Urinary bladder (tissue), 4 donors: ENCODE measurements around the gene CACYBP. TPM values are rescaled to one million over a fixed set of nuclear protein-coding genes. Genes with fewer than 3 reads are reported as not detected.
"Not testable (repeated sequence)": the region's sequence is repeated elsewhere in the genome, so short reads cannot be mapped to it uniquely, and the experiment has no call there.

Source experiments
- DNase-seq: peaks from one replicate; pipeline ENCODE4 v3.0.0-alpha.2; 2015; ENCODE audit errors: extremely low spot score
- H3K27ac ChIP-seq: one replicate; pipeline ENCODE4 v1.5.1; 2013; ENCODE audit warnings: low read depth, mild to moderate bottlenecking, moderate library complexity
- H3K36me3 ChIP-seq: one replicate; pipeline ENCODE4 v1.6.1; 2013; ENCODE audit warnings: mild to moderate bottlenecking, moderate library complexity; ENCODE audit not compliant: insufficient read depth
- H3K4me1 ChIP-seq: one replicate; pipeline ENCODE4 v1.6.1; 2013; ENCODE audit warnings: mild to moderate bottlenecking, moderate library complexity; ENCODE audit not compliant: insufficient read depth
- H3K4me3 ChIP-seq: one replicate; pipeline ENCODE4 v1.5.1; 2013; ENCODE audit warnings: low read depth, low read length
- WGBS: extraction: QIAGEN DNeasy Blood & Tissue Kit; methylation state at CpG from one replicate; pipeline ENCODE4 v1.1.7; 2013; 5-methylcytosine and 5-hydroxymethylcytosine counted together
- polyA plus RNA-seq: library from polyadenylated mRNA; stranded (reverse); fragments of 200-250 nt; gene quantifications from one replicate; pipeline ENCODE4 v1.2.3, GENCODE V29; 2013
- total RNA-seq: library from RNA; depleted of rRNA; stranded (reverse); fragments of >200 nt; gene quantifications from one replicate; pipeline ENCODE4 v1.2.3, GENCODE V29; 2014
- donor health status: healthy with polysubstance abuse.
- donor health status: healthy.

CACYBP gene
- total and polyA plus RNA-seq, 2 donors: 89.2 to 149 TPM

- H3K36me3 ChIP-seq: peaks cover 7% of the 10 kb centered on the region
- WGBS: 92% methylated on average over 8 of the region's 8 CpGs
- H3K4me1 ChIP-seq: no peaks in the 10 kb centered on the region
- DNase-seq: no peak
- no peak overlapping the region for H3K27ac ChIP-seq
- H3K4me3 ChIP-seq: no peak overlapping the region
Measured at GRCh38 chr1:175005085-175005783, 5.5 kb downstream of the CACYBP start.

GRCh38 chr1:175009532-175009931 is 9.8 kb downstream of the CACYBP start:
- no peak overlapping the region for H3K4me3 ChIP-seq
- peaks cover 10% of the 10 kb centered on the region for H3K36me3 ChIP-seq
- H3K4me1 ChIP-seq: no peaks in the 10 kb centered on the region
- DNase-seq: no peak
- 78% methylated on average over 10 of the region's 10 CpGs for WGBS
- H3K27ac ChIP-seq: no peak overlapping the region

GRCh38 chr1:175013445-175013844 is 13.7 kb downstream of the CACYBP start:
- Histone ChIP-seq H3K36me3 (peaks cover 9% of the 10 kb centered on the region), H3K27ac (no peak overlapping the region), H3K4me1 (no peaks in the 10 kb centered on the region), H3K4me3 (no peak overlapping the region)
- 85% methylated on average over 1 of the region's 1 CpG for WGBS
- DNase-seq: no peak

GRCh38 chr1:175015243-175015642 is 15.5 kb downstream of the CACYBP start:
- Histone ChIP-seq H3K4me3 (no peak overlapping the region), H3K36me3 (peaks cover 5% of the 10 kb centered on the region), H3K4me1 (no peaks in the 10 kb centered on the region), H3K27ac (no peak overlapping the region)
- WGBS: 81% methylated on average over 4 of the region's 4 CpGs
- no peak for DNase-seq

- no peak overlapping the region for H3K27ac ChIP-seq
- no peaks in the 10 kb centered on the region for H3K4me1 ChIP-seq
- no peak overlapping the region for H3K4me3 ChIP-seq
- DNase-seq: no peak
- peaks cover 2% of the 10 kb centered on the region for H3K36me3 ChIP-seq
- WGBS: 90% methylated on average over 3 of the region's 3 CpGs
Measured at GRCh38 chr1:175019524-175019923, 19.8 kb downstream of the CACYBP start.

- 3% methylated on average over 42 of the region's 42 CpGs for WGBS
- Histone ChIP-seq H3K4me3 (peak within 1 kb of the TSS; percentile 77), H3K27ac (peak within 1 kb of the TSS; percentile 68), H3K36me3 (no peaks in the 10 kb centered on the region), H3K4me1 (no peaks in the 10 kb centered on the region)
- DNase-seq: peak; percentile 94
Measured at GRCh38 chr1:175023043-175023921, 23.5 kb downstream of the CACYBP start, which contains the start of gene MRPS14. TSS of gene MRPS14 (minus strand) at chr1:175023425. CDS start at chr1:175023408, 17 bp downstream.

GRCh38 chr1:175023922-175024242 is 24.1 kb downstream of the CACYBP start:
- H3K36me3 ChIP-seq, H3K4me1 ChIP-seq, DNase-seq: not testable (repeated sequence)
- WGBS: 87% methylated on average over 2 of the region's 2 CpGs
- Histone ChIP-seq H3K27ac (peak overlapping the region; percentile 57), H3K4me3 (peak overlapping the region; percentile 77)

GRCh38 chr1:175024773-175025172 is 25.0 kb downstream of the CACYBP start:
- no peak for DNase-seq
- no peaks in the 10 kb centered on the region for H3K4me1 ChIP-seq
- 93% methylated on average over 2 of the region's 2 CpGs for WGBS
- H3K36me3 ChIP-seq: no peaks in the 10 kb centered on the region
- no peak overlapping the region for H3K27ac ChIP-seq
- H3K4me3 ChIP-seq: no peak overlapping the region

- Histone ChIP-seq H3K36me3 (no peaks in the 10 kb centered on the region), H3K27ac (no peak overlapping the region), H3K4me3 (no peak overlapping the region), H3K4me1 (no peaks in the 10 kb centered on the region)
- DNase-seq: no peak
- WGBS: 79% methylated on average over 4 of the region's 4 CpGs
Measured at GRCh38 chr1:175033953-175034352, 34.2 kb downstream of the CACYBP start.

- no peak for DNase-seq
- Histone ChIP-seq H3K4me1 (no peaks in the 10 kb centered on the region), H3K27ac (no peak overlapping the region), H3K4me3 (no peak overlapping the region), H3K36me3 (no peaks in the 10 kb centered on the region)
- 74% methylated on average over 2 of the region's 2 CpGs for WGBS
Measured at GRCh38 chr1:175034775-175035174, 35.0 kb downstream of the CACYBP start.

GRCh38 chr1:175035865-175036264 is 36.1 kb downstream of the CACYBP start:
- no peak overlapping the region for H3K4me3 ChIP-seq
- no peaks in the 10 kb centered on the region for H3K36me3 ChIP-seq
- WGBS: 89% methylated on average over 6 of the region's 6 CpGs
- H3K27ac ChIP-seq: no peak overlapping the region
- H3K4me1 ChIP-seq: no peaks in the 10 kb centered on the region
- no peak for DNase-seq

GRCh38 chr1:175036476-175036875 is 36.7 kb downstream of the CACYBP start:
- no peak overlapping the region for H3K4me3 ChIP-seq
- H3K36me3 ChIP-seq: no peaks in the 10 kb centered on the region
- H3K27ac ChIP-seq: no peak overlapping the region
- H3K4me1 ChIP-seq: no peaks in the 10 kb centered on the region
- DNase-seq: no peak
- WGBS: 49% methylated on average over 3 of the region's 3 CpGs

- Histone ChIP-seq H3K4me3 (no peak overlapping the region), H3K4me1 (no peaks in the 10 kb centered on the region), H3K36me3 (no peaks in the 10 kb centered on the region), H3K27ac (no peak overlapping the region)
- WGBS: 53% methylated on average over 7 of the region's 7 CpGs
- DNase-seq: no peak
Measured at GRCh38 chr1:175037416-175037815, 37.7 kb downstream of the CACYBP start.

- Histone ChIP-seq H3K27ac (no peak overlapping the region), H3K4me3 (no peak overlapping the region), H3K36me3 (no peaks in the 10 kb centered on the region), H3K4me1 (no peaks in the 10 kb centered on the region)
- 57% methylated on average over 4 of the region's 4 CpGs for WGBS
- DNase-seq: no peak
Measured at GRCh38 chr1:175040324-175040879, 40.7 kb downstream of the CACYBP start.
